Thymus (tissue), 11 donors: ENCODE data around the gene GDPD1. TPM values are rescaled to one million over a fixed set of nuclear protein-coding genes. Genes with fewer than 3 reads are reported as not detected.

Experiments used
- DNase-seq, 9 donors: peaks; one replicate each; pipeline ENCODE4 v3.0.0-alpha.2; 2013; ENCODE audit warnings: low spot score in 9 of 9, low read depth in 6 of 9, missing footprints in 1 of 9
- H3K27ac ChIP-seq, 2 donors: one replicate each; pipeline ENCODE4 v1.5.1; 2013; ENCODE audit warnings: control low read depth in 1 of 2, low read depth in 1 of 2, low read length in 1 of 2, mild to moderate bottlenecking in 1 of 2, moderate library complexity in 1 of 2
- H3K27me3 ChIP-seq, 2 donors: one replicate each; pipeline ENCODE4 v1.5.1; 2013; ENCODE audit warnings: low read length in 1 of 2; ENCODE audit not compliant: control insufficient read depth in 2 of 2, insufficient read depth in 1 of 2
- H3K36me3 ChIP-seq, 2 donors: one replicate each; pipeline ENCODE4 v1.5.1; 2013; ENCODE audit warnings: low read length in 1 of 2, mild to moderate bottlenecking in 1 of 2, moderate library complexity in 1 of 2; ENCODE audit not compliant: control insufficient read depth in 2 of 2, insufficient read depth in 2 of 2
- H3K4me1 ChIP-seq, 2 donors: one replicate each; pipeline ENCODE4 v1.5.1; 2013; ENCODE audit warnings: low read length in 2 of 2; ENCODE audit not compliant: control insufficient read depth in 2 of 2, insufficient read depth in 2 of 2
- H3K4me3 ChIP-seq, 2 donors: one replicate each; pipeline ENCODE4 v1.5.1; 2013; ENCODE audit warnings: low read length in 2 of 2, control low read depth in 1 of 2, mild to moderate bottlenecking in 1 of 2
- H3K9me3 ChIP-seq, 2 donors: one replicate each; pipeline ENCODE4 v1.5.1; 2013; ENCODE audit warnings: low read length in 1 of 2, mild to moderate bottlenecking in 1 of 2; ENCODE audit not compliant: control insufficient read depth in 2 of 2, insufficient read depth in 1 of 2
- WGBS: extraction: QIAGEN DNeasy Blood & Tissue Kit; methylation state at CpG from one replicate; pipeline ENCODE4 v1.1.7; 2013; 5-methylcytosine and 5-hydroxymethylcytosine counted together
- polyA plus RNA-seq: library from polyadenylated mRNA; stranded (reverse); fragments of 200-250 nt; gene quantifications from one replicate; pipeline ENCODE4 v1.2.3, GENCODE V29; 2013
- total RNA-seq: library from RNA; stranded (reverse); fragments of 120-200 nt; gene quantifications from one replicate; pipeline ENCODE4 v1.2.4, GENCODE V29; 2013
- donor health status: healthy.

Gene GDPD1
- total and polyA plus RNA-seq, 2 donors, result 2.5 to 4.5 TPM

GRCh38 chr17:59315866-59316265 is 95.6 kb downstream of the GDPD1 start:
- Histone ChIP-seq H3K36me3 (no peaks in the 10 kb centered on the region), H3K27me3 (no peaks in the 10 kb centered on the region), H3K9me3 (no peaks in the 10 kb centered on the region), H3K27ac (no peak overlapping the region), H3K4me1 (no peaks in the 10 kb centered on the region), H3K4me3 (no peak overlapping the region)
- no peak for DNase-seq
- WGBS, result 81% methylated on average over 4 of the region's 4 CpGs

Other genes with a start within 250 kb of the GDPD1 start
- gene TRIM37, start 113.6 kb upstream of the GDPD1 start, total RNA-seq, result 17.1 TPM
- 14.1 TPM for gene TRIM37, start 113.6 kb upstream of the GDPD1 start, polyA plus RNA-seq
- gene SKA2, start 65.3 kb upstream of the GDPD1 start, total RNA-seq, result 83.1 TPM
- gene SKA2, start 65.3 kb upstream of the GDPD1 start, polyA plus RNA-seq, result 42.7 TPM
- gene PRR11, start 64.8 kb upstream of the GDPD1 start, total RNA-seq, result 8.5 TPM
- 3.2 TPM for gene PRR11, start 64.8 kb upstream of the GDPD1 start, polyA plus RNA-seq
- 20.6 TPM for gene SMG8, start 10.5 kb upstream of the GDPD1 start, total RNA-seq
- 6.2 TPM for gene SMG8, start 10.5 kb upstream of the GDPD1 start, polyA plus RNA-seq
- 7.0 TPM for gene YPEL2, start 111.1 kb downstream of the GDPD1 start, total RNA-seq
- gene YPEL2, start 111.1 kb downstream of the GDPD1 start, polyA plus RNA-seq, result 10.6 TPM